Measurements from ENCODE around the gene SCAMP3. TPM values are rescaled to one million over a fixed set of nuclear protein-coding genes. Genes with fewer than 3 reads are reported as not detected.

Gene SCAMP3
- total and polyA plus RNA-seq, 2 of the 4 experiments (the other 2 are of a cell fraction), result 30.5 to 118 TPM

GRCh38 chr1:155269381-155269780 is 7.2 kb upstream of the SCAMP3 start:
- peaks cover 44% of the 10 kb centered on the region for H3K36me3 ChIP-seq (ENCODE audit: control insufficient read depth, insufficient read depth, low read length)
- H3K4me3 ChIP-seq (ENCODE audit: insufficient read depth, low read depth, low read length), result no peak overlapping the region
- 93% methylated on average over 9 of the region's 21 CpGs; no CpG with 5 or more reads in 1 of the 2 experiments for WGBS, 2 experiments (ENCODE audit: extremely low coverage in 2 of 2, insufficient read length in 1 of 2)
- intact Hi-C loops (cut with micrococcal nuclease) (no loop called here), dilution Hi-C loops (cut with HindIII; ENCODE audit: low sequenced_read_pairs, unreplicated experiment) (no loop called here), in situ Hi-C loops (cut with MboI; ENCODE audit: low sequenced_read_pairs) (no loop called here)
- no peak for ATAC-seq (ENCODE audit: low read depth)
- H2BK20ac ChIP-seq (ENCODE audit: low read depth, low read length), result no peak overlapping the region
- BruUV-seq (replicated peaks), result no TSS peak
- TF ChIP-seq MXI1 (IDR thresholded peaks at IDR 0.05; ENCODE audit: borderline replicate concordance, low read depth, low read length) (no peak), ELK1 (IDR thresholded peaks at IDR 0.05; ENCODE audit: borderline replicate concordance, low read depth, low read length) (no peak), RFX5 (IDR thresholded peaks at IDR 0.05; ENCODE audit: low read depth, low read length) (no peak), MAFK (IDR thresholded peaks at IDR 0.05; ENCODE audit: low read depth, low read length) (no peak), CTCF (conservative IDR thresholded peaks at IDR 0.05; ENCODE audit: low read depth, low read length) (no peak), FOS (IDR thresholded peaks at IDR 0.05; ENCODE audit: low read depth, low read length) (no peak), RCOR1 (IDR thresholded peaks at IDR 0.05; ENCODE audit: insufficient replicate concordance, low read length) (no peak), CEBPB (IDR thresholded peaks at IDR 0.05; ENCODE audit: low read depth, low read length) (no peak), SMC3 (IDR thresholded peaks at IDR 0.05; ENCODE audit: low read depth, low read length) (no peak), USF2 (IDR thresholded peaks at IDR 0.05; ENCODE audit: low read depth, low read length) (no peak), NFE2L2 (IDR thresholded peaks at IDR 0.05; ENCODE audit: low read depth, low read length) (no peak), MAZ (IDR thresholded peaks at IDR 0.05; ENCODE audit: borderline replicate concordance, low read depth, low read length) (no peak), CHD1 (IDR thresholded peaks at IDR 0.05; ENCODE audit: low read depth, low read length) (no peak), POLR2A (IDR thresholded peaks at IDR 0.05; ENCODE audit: low read depth, low read length) (no peak), BHLHE40 (IDR thresholded peaks at IDR 0.05; ENCODE audit: low read depth, low read length) (no peak), RAD21 (IDR thresholded peaks at IDR 0.05; ENCODE audit: low read length) (no peak)
- H4K20me1 ChIP-seq (ENCODE audit: insufficient read depth, low read length), result peaks cover 14% of the 10 kb centered on the region; the same call in 1 of the 2 replicates
- no peaks in the 10 kb centered on the region; the same call in 1 of the 2 replicates for H3K4me1 ChIP-seq (ENCODE audit: control insufficient read depth, insufficient read depth, low read length)
- no peak overlapping the region for H3K4ac ChIP-seq (ENCODE audit: low read depth, low read length)
- no peak overlapping the region for H3K23ac ChIP-seq (ENCODE audit: low read depth, low read length)
- H2BK120ac ChIP-seq (ENCODE audit: low read depth, low read length), result no peak overlapping the region
- ChIA-PET POLR2A (ENCODE audit: unreplicated experiment) (no interaction called here), CTCF (no interaction called here)
- no peak overlapping the region for H3K56ac ChIP-seq (ENCODE audit: extremely low read depth, insufficient read depth, low read length)
- no peak overlapping the region for H2AK9ac ChIP-seq (replicated peaks; ENCODE audit: low read depth, low read length, poor library complexity)
- H3K9ac ChIP-seq (ENCODE audit: low read depth, low read length), result no peak overlapping the region
- H4K5ac ChIP-seq (ENCODE audit: low read depth, low read length), result no peak overlapping the region
- no peak overlapping the region for H3K14ac ChIP-seq (replicated peaks; ENCODE audit: low read depth, low read length)
- no peak overlapping the region for H2AK5ac ChIP-seq (ENCODE audit: low read depth, low read length)
- no peak overlapping the region for H3K4me2 ChIP-seq (ENCODE audit: low read depth, low read length)
- no peak overlapping the region for H2AFZ ChIP-seq (replicated peaks; ENCODE audit: low read length, poor library complexity)
- H2BK15ac ChIP-seq (ENCODE audit: low read depth, low read length), result no peak overlapping the region
- no peak for DNase-seq
- H3K79me1 ChIP-seq (ENCODE audit: low read depth in 1 of 2, low read length in 2 of 2), result peaks cover 28 to 58% of the 10 kb centered on the region in 2 experiments
- no peak overlapping the region for H4K8ac ChIP-seq (ENCODE audit: low read depth in 2 of 2, low read length in 2 of 2)
- H3K27me3 ChIP-seq (ENCODE audit: control insufficient read depth, insufficient read depth, low read length), result no peaks in the 10 kb centered on the region
- H3K9me3 ChIP-seq (ENCODE audit: control insufficient read depth, insufficient read depth, low read length), result no peaks in the 10 kb centered on the region
- no peak overlapping the region for H2BK5ac ChIP-seq (ENCODE audit: low read depth, low read length, poor library complexity, severe bottlenecking)
- no peak overlapping the region for H3K27ac ChIP-seq (ENCODE audit: insufficient read depth, low read length)
- no peak overlapping the region for H3K18ac ChIP-seq (ENCODE audit: low read depth, low read length)
- no peak overlapping the region for H4K91ac ChIP-seq (ENCODE audit: insufficient read depth, low read depth, low read length)
- H3K9me1 ChIP-seq (ENCODE audit: insufficient read depth, low read length), result peaks cover 8% of the 10 kb centered on the region
